Lung microvascular endothelial cell (primary cell): ENCODE results near the gene SLC12A7. TPM values are rescaled to one million over a fixed set of nuclear protein-coding genes. Genes with fewer than 3 reads are reported as not detected.
"Not testable (repeated sequence)": the region's sequence is repeated elsewhere in the genome, so short reads cannot be mapped to it uniquely, and the experiment has no call there.

Source experiments
- DNase-seq, 2 donors: peaks; one replicate each; pipeline versions ENCODE4 v3.0.0 to v3.0.0-alpha.2; 2010; ENCODE audit warnings: low read depth in 2 of 2
- total RNA-seq: library from RNA; depleted of rRNA; stranded (reverse); fragments of >200 nt; gene quantifications from 2 replicates; pipeline ENCODE4 v1.2.1, GENCODE V29; 2014

Gene SLC12A7
- total RNA-seq, 1 donor from 2014 or later: 32.5 TPM

DNA sequence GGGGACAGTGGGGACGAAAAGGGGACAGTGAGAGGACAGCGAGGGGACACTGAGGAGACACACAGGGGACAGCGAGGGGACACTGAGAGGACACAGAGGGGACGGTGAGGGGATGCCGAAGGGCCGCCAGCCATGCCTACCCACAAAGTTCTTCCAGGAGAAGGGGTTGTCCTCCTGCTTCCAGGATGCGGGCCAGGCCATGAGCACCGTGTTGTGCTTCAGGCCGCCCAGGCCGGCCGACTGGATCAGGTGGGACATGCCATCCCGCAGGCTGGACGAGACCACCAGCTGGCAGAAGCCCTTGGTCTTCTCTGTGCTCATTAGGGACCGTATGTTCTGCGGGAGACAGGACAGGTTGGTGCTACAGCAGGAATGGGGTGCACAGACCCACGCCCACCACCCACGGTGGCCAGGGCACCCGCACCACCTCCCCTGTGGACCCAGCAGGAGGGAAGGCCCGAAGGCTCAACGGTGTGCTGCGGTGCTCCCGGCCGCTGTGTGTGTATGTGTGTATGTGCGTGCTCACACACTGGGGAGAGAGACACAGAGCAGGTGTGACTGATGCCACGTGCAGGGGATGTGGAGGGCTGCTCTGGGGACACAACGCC, 46.6 kb downstream of the SLC12A7 start:
- DNase-seq: no peak

DNA sequence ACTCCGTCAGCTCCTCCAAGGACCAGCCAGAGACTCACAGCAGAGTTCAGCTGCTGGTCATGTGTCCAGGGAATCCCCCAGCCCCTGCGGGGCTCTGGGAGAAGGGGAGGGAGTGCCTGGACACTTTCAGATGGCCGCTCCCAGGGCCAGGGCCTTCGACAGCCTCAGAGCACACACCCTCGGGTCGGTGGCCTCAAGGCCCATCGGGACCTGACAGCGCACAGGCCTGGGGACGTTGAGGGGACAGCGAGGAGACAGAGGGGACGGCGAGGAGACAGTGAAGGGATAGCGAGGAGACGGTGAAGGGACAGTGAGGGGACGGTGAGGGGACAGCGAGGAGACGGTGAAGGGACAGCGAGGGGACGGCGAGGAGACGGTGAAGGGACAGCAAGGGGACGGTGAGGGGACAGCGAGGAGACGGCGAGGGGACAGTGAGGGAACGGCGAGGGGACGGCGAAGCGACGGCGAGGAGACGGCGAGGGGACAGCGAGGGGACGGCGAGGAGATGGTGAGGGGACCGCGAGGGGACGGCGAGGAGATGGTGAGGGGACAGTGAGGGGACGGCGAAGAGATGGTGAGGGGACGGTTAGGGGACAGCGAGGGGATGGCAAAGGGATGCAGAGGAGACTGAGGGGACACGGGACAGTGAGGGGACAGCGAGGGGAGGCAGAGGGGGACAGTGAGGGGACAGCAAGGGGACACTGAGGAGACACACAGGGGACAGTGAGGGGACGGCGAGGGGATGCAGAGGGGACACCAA, 47.3 kb downstream of the SLC12A7 start:
- no peak for DNase-seq

DNA sequence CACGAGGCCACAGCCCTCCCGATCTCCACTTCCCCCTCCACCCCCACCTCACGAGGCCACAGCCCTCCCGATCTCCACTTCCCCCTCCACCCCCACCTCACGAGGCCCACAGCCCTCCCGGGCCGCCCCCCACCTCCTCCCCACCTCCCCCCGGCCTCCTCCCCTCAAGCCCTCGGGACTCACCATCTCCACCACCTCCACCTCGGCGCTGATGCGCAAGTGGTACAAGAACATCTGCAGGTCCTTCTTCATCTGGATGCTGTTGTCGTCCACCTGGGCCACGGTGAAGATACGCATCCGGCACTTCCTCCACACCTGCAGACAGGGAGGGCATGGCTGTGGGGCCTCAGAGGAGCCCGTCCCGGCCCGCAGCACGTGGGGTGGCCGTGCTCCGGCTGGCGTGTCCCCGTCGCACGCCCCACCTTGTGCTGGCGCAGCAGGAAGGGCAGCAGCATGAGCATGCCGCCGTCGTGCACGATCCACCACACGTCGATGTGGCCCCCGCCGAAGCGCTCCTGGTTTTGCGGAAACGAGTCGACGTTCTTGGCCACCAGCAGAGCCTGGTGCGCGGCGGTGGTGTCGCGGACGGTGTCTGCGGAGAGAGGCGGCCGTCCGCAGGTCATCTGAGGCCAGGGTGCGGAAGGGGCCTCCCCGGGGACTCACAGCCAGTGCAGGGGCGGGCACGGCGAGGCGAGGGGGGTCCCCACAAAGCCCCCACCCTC, 48.0 kb downstream of the SLC12A7 start:
- DNase-seq: no peak

DNA sequence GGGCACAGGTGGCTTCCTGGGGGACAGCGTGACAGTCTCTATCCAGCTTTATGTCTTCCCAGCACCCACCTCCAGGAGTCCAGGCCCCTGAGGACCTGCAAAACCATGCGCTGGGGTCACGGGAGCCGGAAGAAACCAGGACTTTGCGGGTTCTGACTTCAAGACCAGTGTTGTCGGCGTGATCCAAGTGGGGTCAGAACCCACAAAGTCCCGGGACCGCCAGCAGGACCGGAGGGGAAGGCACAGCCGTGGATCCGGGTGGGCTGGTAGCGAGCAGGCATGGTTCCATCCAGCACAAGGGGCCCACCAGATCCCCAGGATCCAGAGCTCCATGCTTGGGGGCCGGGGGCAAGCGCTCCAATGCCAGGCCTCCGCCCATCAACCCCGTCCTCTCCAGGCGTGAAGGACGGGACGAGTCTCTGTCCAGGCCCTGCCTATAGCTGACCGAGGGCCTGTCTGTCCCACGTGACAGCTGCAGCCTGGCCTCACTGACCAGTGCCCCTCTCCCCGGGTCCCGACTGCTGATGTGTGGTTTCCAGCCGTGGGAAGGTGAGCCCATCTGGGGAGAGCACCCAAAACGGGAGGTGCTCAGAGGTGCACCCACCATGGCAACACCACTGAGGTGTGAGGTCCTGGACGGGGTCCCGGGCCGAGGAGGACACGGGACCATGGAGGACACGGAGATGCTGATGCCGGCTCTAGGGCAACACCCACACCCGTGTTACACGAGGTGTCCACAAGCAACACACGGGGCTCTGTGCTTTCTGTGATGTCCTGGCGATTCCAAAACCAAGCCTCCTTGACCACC, 48.9 kb downstream of the SLC12A7 start:
- DNase-seq: no peak

DNA sequence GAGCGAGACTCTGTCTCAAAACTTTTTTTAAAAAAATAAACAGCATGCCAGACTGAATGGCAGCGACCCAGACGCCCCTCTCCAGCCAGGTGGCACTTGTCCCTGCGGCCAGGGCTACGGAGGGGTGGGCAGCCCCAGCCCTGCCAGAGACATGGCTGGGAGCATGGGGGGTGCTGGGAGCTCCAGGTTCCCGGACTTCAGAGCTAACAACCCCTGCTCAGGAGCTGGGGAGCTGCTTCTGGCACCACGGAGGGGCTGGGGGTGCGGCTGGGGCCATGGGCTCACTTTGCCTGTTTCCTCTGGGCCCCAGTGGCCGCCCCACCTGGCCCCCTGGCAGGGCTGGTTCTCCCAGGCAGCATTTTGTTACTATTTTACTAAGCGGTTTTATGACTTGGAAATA, 49.9 kb downstream of the SLC12A7 start:
- DNase-seq: no peak

DNA sequence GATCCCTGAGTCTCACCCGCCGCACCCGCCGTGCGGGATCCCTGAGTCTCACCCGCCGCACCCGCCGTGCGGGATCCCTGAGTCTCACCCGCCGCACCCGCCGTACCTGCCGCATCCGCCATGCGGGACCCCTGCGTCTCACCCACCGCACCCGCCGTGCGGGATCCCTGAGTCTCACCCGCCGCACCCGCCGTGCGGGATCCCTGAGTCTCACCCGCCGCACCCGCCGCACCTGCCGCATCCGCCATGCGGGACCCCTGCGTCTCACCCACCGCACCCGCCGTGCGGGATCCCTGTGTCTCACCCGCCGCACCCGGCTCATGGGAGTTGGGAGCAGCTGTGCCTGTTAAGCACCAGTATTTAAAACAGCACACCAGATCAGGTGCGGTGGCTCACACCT, 50.6 kb downstream of the SLC12A7 start:
- not testable (repeated sequence) for DNase-seq

DNA sequence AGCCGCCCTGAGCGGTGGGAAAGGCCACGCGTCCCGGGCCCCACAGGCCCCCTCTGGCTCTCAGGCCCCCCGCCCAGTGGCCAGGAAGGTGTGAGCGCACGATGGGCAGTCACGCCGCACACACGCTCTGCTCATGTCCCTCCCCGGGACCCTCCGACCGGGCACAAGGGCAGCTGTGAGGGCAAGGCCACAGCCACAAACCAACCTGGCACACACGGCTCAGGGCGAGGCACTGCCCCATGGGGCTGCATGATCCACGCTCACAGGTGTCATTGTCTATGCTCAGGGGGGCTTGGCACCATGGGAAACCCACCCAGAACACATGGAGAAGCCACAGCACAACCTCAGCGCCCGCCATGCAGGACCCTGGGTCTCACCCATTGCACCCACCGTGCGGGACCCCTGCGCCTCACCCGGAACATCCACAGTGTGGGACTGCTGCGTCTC, 51.3 kb downstream of the SLC12A7 start:
- DNase-seq: no peak

DNA sequence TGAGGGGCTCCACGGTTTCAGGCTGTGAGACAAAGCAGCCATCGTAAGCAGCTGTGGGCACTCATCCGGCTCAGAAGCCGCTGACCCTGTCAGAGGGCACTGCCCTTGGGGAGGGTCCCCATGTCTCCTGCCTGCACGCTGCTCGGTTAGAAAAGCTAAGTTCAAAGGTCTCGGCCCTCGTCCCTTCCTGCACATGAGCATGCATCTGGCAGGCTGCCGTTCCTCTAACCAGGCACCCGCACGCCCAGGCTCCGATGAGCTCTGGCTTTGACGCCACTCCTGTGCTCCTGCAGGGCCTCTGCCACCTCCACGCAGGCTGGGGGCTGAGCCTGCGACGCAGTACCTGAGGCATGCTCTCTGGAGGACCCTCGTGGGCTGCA, 52.0 kb downstream of the SLC12A7 start:
- DNase-seq: no peak

DNA sequence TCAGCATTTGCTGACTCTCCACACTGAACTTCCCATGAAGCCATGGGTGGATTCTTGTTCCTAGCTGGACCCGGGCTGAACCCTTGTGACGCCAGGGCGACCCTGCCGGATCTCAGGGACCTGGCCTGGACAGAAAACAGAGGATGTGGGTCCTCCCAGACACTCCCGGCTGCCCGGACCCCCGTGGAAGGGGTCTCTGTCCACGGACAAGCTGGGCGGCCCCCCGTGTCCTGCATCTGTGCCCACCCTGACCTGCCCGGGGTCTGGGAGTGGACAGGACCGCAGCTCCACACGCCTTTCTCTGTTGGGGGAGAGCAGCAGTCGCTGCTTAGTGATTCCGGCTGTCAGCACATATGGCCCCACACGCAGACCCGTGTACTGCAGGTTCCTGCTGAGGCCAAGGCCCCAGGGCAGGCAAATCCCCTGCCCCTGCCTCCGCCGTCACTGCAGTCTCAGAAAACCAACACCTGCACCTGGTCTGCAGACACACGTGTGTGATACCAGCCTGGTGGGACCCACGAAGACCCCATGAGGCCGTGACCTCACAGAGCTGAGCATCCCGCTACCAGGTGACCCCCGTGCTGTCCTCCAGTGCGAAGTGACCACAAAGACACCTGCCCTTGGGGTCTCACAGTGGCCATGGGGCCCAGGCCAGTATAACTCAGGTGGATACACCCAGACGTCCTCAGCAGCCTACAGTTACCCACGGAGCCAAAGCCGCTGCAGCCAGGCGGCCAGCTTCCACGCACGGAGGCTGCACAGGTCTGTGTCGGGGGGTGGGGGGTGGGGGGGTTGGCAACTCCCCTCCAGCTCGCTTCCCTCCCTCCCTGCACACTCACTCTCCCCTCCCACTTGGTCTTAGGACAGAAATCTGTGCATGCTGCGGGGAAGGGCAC, 52.6 kb downstream of the SLC12A7 start:
- DNase-seq: no peak

DNA sequence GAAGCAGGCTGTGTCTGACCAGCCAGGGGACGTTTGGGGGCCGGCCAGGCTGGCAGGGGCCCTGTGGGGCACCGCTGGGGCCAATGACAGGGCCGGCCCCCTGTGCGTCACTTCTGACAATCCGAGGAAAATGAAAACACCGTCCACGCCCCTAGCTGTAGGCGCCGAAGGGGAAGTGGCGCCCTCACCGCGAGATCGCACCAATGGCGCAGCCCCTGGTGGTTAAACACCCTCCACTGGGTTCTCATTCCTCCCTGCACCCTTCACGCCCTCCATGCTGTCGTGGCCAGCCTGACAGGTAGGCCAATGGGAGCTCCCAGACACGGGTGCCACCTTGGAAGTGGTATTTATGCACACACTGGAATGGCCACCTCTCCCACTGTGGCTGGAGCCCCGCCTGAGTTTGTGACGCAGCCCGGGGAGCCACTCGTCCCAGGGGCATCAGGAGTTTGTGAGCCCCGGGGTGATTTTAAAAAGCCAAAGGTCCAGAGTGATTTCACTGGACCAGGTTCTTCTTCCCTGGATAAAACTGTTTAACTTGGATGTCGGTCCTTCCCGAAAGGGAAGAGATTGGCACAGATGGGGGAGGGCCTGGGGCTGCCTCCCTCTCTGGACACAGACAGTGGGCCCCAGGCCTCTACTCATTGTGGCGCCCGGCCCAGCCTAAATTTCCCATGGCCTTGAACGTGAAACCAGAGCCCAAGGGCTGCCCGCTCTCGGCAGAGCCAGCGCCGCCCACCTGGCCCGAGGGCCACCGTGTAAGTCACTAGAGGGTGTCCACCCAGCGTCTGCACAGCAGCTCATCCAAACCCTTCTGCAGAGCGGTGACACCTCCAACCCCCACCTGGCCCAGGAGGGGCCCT, 53.5 kb downstream of the SLC12A7 start:
- no peak for DNase-seq

DNA sequence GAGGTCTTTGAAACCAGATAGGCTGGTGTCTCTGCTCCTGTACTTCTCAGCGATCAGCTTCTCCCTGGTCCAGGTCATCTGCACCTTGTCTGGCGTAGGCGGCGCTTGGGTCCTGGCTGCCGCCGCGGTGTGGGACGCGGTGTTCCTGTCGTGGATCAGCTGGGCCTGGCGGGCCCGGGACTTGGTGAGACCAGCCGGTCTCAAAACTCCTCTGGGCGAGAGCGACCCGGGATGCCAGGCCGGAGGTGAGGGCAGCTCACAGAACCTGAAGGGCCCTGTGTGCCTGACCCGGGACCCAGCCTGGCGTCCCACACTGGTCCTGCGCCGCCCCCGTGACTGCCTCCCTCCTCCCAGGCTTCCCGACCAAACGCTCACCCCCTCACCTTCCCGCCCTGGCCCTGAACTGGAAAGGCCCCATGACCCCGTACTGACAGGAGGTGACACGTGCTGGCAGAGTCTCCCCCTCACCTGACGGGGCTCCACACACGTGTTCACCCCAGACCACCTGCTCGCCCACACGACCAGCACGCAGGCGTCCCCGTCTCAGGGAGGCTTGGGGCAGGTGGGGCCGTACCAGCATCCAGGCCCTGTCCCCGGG, 54.3 kb downstream of the SLC12A7 start:
- no peak for DNase-seq

DNA sequence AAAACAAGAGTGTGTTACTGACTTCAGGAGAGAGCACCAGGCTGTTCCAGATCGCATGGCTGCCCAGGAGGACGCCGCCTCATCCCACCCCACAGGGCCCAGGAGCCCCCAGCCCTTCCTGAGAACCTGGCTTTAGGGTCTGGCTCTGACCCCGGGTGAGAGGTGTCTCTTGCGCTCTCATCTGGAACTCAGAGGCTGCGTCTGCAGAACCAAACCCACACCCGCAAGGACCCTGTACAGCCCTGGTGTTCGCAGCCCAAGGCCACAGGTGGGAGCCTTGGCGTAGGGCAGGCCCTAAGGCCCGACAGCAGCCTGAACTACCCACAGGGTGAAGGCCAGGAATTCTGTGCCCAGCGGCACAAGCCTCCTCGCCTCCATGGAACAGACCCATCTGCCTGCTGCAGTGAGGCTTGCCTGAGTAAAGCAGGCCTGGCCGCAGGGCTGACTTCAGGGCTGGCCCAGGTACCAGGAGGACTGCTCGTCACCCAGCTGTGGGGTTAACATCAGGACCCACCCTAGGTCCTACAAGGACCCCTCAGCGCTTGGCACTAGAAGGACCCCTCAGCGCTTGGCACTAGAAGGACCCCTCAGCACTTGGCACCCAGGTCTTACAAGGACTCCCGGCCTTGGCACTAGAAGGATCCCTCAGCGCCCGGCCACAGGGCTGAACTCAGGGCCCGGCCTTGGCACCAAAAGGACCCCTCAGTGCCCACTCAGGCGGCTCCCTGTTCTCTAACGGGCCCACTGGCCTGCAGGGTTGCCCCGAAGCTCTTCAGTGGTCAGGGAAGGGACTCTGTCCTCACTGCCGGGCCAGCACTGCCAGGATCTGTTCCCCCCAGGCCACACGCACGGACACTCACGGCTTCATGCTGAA, 55.0 kb downstream of the SLC12A7 start:
- DNase-seq: no peak

DNA sequence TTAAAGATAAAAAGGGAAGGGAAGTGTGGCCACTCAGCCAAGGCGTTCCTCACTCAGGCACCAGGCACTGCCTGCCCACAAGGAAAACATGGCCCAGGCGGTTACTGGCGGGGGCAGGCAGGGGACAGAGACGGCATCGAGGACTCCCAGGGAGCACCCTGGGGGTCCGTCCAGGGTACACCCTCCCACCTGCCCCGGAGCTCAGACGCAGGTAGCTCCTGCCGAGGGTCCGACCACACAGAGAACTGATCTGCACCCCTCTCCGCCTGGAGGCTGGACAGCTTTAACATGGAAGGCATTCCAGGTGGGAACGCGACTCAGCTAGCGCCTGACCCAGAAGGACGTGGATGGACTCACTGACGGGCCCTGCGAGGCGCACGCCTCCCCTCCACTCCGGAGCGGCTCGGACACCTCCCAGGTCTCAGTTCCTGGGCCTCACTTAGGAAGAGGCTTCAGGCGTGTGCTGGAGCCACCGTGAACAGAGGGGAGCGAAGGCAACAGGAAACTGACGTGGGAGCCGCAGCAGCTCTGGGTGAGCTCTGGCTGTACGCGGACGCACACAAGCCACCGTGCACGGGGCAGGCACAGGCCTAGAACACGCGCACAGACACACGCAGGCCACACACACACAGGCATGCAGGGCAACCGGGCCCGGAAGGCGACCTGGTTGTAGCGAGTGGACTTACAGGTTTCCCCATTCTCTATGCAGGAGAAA, 55.8 kb downstream of the SLC12A7 start:
- no peak for DNase-seq

DNA sequence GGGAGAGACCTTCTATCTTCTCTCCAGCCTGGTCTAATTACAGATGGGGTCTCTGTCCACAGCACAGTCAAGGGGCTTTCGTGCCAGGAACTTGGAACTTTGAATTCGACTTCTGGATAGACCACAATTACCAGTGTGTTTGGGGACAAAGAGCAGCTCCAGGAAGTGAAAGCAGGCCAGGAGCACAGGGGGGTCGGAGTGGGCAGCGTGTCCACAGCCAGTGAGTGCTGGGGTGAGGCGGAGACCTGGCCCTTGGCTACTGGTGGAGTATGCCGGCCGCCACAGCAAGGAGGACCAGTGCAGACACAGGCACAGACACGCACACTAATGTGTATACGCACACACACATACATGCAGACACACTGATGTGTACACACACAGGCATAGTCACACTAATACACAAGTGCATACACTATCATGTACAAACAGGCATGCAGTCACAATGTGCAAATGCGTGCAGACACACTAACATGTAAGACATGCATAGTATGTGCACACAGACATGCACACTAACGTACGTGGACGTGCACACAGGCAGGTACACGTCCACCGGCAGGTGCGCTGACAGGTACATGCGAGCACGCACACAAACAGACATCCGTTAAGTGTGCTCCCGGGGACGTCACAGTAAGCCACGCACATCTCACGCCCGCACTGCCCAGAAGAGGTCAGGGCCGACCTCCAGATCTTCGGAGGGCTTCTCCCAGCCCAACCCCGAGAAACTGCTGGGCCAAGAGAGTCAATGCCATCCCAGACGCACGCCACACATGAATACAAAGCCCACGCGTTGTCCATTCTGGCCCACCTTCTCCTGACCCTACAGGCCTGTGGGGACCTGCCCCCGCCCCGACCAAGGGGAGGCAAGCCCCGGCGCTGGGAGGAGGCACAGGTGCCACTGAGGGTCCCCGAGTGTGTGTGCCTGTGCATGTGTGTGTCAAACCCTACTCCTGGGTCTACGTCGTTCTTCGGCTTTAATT, 56.8 kb downstream of the SLC12A7 start:
- no peak for DNase-seq

DNA sequence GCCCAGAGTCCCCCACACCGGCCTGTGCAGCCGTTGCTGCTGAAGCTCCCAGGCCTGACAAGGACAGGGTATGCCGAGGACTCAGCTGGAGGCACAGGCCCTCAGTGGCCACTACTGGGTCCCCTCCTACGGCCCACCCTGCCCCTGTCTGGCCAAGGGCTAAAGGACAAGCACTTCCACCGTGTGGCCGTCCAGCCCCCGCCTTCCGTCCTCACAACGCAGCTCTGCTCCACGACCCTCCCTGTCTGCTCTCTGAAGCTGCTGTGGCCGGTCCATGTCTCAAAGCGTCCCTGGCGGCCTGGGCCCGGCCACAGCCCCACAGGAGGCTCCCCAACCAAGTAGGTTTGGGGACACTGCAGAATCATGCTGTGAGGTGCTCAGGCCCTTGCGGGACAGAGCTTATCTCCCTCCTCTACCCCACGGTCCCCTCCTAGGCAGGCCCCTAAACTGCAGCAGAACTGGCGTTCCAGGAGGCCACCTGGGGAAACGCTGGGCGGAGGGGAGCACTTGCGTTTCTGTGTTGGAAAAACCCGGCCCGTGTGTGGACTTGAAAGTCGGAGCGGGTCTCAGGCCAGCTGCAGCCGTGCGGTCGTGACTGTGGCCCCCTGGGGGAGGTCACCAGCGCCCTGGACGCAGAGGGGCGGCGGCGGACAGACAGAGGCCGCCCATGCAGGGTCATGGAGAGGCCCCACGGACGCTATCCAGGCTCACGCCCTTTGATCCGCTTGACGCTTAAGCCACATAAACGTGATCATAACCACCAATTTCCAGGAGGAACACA, 57.7 kb downstream of the SLC12A7 start:
- DNase-seq: no peak
